Panc1 (cell line): Measurements from ENCODE around the gene SLC6A6.

Experiments used
- POLR2AphosphoS5 ChIP-seq: IDR thresholded peaks from 2 replicates; pipeline ENCODE4 v1.6.1; 2012; ENCODE audit warnings: mild to moderate bottlenecking, low read depth, low read length, moderate library complexity
- SIN3A ChIP-seq: IDR thresholded peaks from 2 replicates; pipeline ENCODE4 v1.6.1; 2012; ENCODE audit warnings: low read depth, mild to moderate bottlenecking, low read length, moderate library complexity, borderline replicate concordance; ENCODE audit not compliant: insufficient read depth
- TF ChIP-seq, protein P1 (sequence below): fragments of 450-650 bp; IDR thresholded peaks from 2 replicates; pipeline ENCODE4 v1.5.1; 2017; ENCODE audit warnings: mild to moderate bottlenecking
- TF ChIP-seq, protein P2 (sequence below), 2 experiments: IDR thresholded peaks; 2 replicates each; pipeline ENCODE4 v1.6.1; 2011 to 2012; ENCODE audit warnings: low read depth in 2 of 2, control low read depth in 1 of 2, low read length in 1 of 2, mild to moderate bottlenecking in 1 of 2, moderate library complexity in 1 of 2; ENCODE audit not compliant: insufficient read depth in 1 of 2

DNA sequence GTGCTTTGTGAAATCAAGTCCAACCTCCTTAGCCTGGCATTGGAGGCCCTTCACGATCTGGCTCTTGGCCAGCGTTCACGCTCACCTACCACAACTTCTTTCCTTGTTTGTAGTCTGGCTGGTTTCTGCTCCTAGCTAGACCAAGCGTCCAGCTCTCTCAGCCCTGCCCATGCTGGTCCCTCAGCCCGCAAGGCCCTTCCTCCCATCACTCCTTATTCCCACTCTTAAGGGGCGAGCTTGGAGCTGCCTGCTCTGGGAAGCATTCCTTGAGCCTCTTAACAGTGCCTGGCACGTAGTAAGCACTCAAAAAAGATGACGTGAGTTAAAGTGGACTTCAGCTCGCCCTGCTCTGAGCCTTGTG lies 8.7 kb downstream of the SLC6A6 start:
- TF ChIP-seq, protein P1, sequence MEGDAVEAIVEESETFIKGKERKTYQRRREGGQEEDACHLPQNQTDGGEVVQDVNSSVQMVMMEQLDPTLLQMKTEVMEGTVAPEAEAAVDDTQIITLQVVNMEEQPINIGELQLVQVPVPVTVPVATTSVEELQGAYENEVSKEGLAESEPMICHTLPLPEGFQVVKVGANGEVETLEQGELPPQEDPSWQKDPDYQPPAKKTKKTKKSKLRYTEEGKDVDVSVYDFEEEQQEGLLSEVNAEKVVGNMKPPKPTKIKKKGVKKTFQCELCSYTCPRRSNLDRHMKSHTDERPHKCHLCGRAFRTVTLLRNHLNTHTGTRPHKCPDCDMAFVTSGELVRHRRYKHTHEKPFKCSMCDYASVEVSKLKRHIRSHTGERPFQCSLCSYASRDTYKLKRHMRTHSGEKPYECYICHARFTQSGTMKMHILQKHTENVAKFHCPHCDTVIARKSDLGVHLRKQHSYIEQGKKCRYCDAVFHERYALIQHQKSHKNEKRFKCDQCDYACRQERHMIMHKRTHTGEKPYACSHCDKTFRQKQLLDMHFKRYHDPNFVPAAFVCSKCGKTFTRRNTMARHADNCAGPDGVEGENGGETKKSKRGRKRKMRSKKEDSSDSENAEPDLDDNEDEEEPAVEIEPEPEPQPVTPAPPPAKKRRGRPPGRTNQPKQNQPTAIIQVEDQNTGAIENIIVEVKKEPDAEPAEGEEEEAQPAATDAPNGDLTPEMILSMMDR: no peak
- TF ChIP-seq SIN3A (no peak), POLR2AphosphoS5 (no peak)
- TF ChIP-seq, protein P2, sequence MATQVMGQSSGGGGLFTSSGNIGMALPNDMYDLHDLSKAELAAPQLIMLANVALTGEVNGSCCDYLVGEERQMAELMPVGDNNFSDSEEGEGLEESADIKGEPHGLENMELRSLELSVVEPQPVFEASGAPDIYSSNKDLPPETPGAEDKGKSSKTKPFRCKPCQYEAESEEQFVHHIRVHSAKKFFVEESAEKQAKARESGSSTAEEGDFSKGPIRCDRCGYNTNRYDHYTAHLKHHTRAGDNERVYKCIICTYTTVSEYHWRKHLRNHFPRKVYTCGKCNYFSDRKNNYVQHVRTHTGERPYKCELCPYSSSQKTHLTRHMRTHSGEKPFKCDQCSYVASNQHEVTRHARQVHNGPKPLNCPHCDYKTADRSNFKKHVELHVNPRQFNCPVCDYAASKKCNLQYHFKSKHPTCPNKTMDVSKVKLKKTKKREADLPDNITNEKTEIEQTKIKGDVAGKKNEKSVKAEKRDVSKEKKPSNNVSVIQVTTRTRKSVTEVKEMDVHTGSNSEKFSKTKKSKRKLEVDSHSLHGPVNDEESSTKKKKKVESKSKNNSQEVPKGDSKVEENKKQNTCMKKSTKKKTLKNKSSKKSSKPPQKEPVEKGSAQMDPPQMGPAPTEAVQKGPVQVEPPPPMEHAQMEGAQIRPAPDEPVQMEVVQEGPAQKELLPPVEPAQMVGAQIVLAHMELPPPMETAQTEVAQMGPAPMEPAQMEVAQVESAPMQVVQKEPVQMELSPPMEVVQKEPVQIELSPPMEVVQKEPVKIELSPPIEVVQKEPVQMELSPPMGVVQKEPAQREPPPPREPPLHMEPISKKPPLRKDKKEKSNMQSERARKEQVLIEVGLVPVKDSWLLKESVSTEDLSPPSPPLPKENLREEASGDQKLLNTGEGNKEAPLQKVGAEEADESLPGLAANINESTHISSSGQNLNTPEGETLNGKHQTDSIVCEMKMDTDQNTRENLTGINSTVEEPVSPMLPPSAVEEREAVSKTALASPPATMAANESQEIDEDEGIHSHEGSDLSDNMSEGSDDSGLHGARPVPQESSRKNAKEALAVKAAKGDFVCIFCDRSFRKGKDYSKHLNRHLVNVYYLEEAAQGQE (IDR thresholded peaks at IDR 0.05; ENCODE audit: insufficient read depth in 1 of 2, low read depth in 2 of 2, low read length in 1 of 2): no peak
